ENCODE results near the gene SHISA9.

The SHISA9 gene

GRCh38 chr16:13146829-13147228 lies 245.4 kb downstream of the SHISA9 start:
- H3K36me3 ChIP-seq = no peaks in the 10 kb centered on the region
- H3K9ac ChIP-seq = no peak overlapping the region
- H3K4me3 ChIP-seq = no peak overlapping the region
- H3K4me2 ChIP-seq = no peak overlapping the region
- H4K20me1 ChIP-seq = no peaks in the 10 kb centered on the region
- TF ChIP-seq Cebpa-rat (IDR thresholded peaks at IDR 0.05) = no peak
- no peaks in the 10 kb centered on the region for H3K4me1 ChIP-seq
- no peaks in the 10 kb centered on the region for H3K27me3 ChIP-seq
- no peaks in the 10 kb centered on the region for H3K9me3 ChIP-seq
- no peak overlapping the region for H3K27ac ChIP-seq

- Histone ChIP-seq H3K4me2 (no peak overlapping the region), H3K36me3 (no peaks in the 10 kb centered on the region), H3K4me3 (no peak overlapping the region), H3K27ac (no peak overlapping the region), H3K9me3 (no peaks in the 10 kb centered on the region), H3K4me1 (no peaks in the 10 kb centered on the region), H4K20me1 (no peaks in the 10 kb centered on the region), H3K9ac (no peak overlapping the region), H3K27me3 (no peaks in the 10 kb centered on the region)
- TF ChIP-seq Cebpa-rat (IDR thresholded peaks at IDR 0.05) = no peak
Measured at GRCh38 chr16:13148294-13148693, 246.9 kb downstream of the SHISA9 start.

- TF ChIP-seq Cebpa-rat (IDR thresholded peaks at IDR 0.05) = no peak
Measured at GRCh38 chr16:13148836-13149235, 247.4 kb downstream of the SHISA9 start.

GRCh38 chr16:13150181-13150885 lies 248.9 kb downstream of the SHISA9 start:
- Histone ChIP-seq H3K9me3 (no peaks in the 10 kb centered on the region), H4K20me1 (no peaks in the 10 kb centered on the region), H3K9ac (no peak overlapping the region), H3K4me1 (no peaks in the 10 kb centered on the region), H3K4me3 (no peak overlapping the region), H3K36me3 (no peaks in the 10 kb centered on the region), H3K27me3 (no peaks in the 10 kb centered on the region), H3K27ac (no peak overlapping the region), H3K4me2 (no peak overlapping the region)
- TF ChIP-seq Cebpa-rat (IDR thresholded peaks at IDR 0.05) = no peak

More at GRCh38 chr16:13148836-13149235, 247.4 kb downstream of the SHISA9 start:
- Histone ChIP-seq H3K4me3 (no peak overlapping the region), H3K9ac (no peak overlapping the region), H3K4me2 (no peak overlapping the region), H3K9me3 (no peaks in the 10 kb centered on the region), H3K4me1 (no peaks in the 10 kb centered on the region), H3K27ac (no peak overlapping the region), H3K27me3 (no peaks in the 10 kb centered on the region), H4K20me1 (no peaks in the 10 kb centered on the region), H3K36me3 (no peaks in the 10 kb centered on the region)

- H3K9ac ChIP-seq = no peak overlapping the region
- no peak for TF ChIP-seq Cebpa-rat (IDR thresholded peaks at IDR 0.05)
- H3K27ac ChIP-seq = no peak overlapping the region
- H3K4me1 ChIP-seq = no peaks in the 10 kb centered on the region
- H3K27me3 ChIP-seq = no peaks in the 10 kb centered on the region
- no peak overlapping the region for H3K4me2 ChIP-seq
- no peaks in the 10 kb centered on the region for H3K36me3 ChIP-seq
- no peak overlapping the region for H3K4me3 ChIP-seq
- no peaks in the 10 kb centered on the region for H4K20me1 ChIP-seq
- H3K9me3 ChIP-seq = no peaks in the 10 kb centered on the region
Measured at GRCh38 chr16:13153696-13154095, 252.3 kb downstream of the SHISA9 start.

- Histone ChIP-seq H4K20me1 (no peaks in the 10 kb centered on the region), H3K4me2 (no peak overlapping the region), H3K9ac (no peak overlapping the region), H3K36me3 (no peaks in the 10 kb centered on the region), H3K9me3 (no peaks in the 10 kb centered on the region), H3K27ac (no peak overlapping the region), H3K4me3 (no peak overlapping the region), H3K4me1 (no peaks in the 10 kb centered on the region), H3K27me3 (no peaks in the 10 kb centered on the region)
- TF ChIP-seq Cebpa-rat (IDR thresholded peaks at IDR 0.05) = no peak
Measured at GRCh38 chr16:13154799-13155198, 253.4 kb downstream of the SHISA9 start.

- H4K20me1 ChIP-seq = no peaks in the 10 kb centered on the region
Measured at GRCh38 chr16:13155377-13155776, 254.0 kb downstream of the SHISA9 start.

GRCh38 chr16:13155780-13156179 lies 254.4 kb downstream of the SHISA9 start:
- Histone ChIP-seq H3K4me2 (no peak overlapping the region), H3K27me3 (no peaks in the 10 kb centered on the region), H3K27ac (no peak overlapping the region), H3K9me3 (no peaks in the 10 kb centered on the region), H3K4me3 (no peak overlapping the region), H4K20me1 (no peaks in the 10 kb centered on the region), H3K9ac (no peak overlapping the region), H3K36me3 (no peaks in the 10 kb centered on the region), H3K4me1 (no peaks in the 10 kb centered on the region)
- no peak for TF ChIP-seq Cebpa-rat (IDR thresholded peaks at IDR 0.05)

More at GRCh38 chr16:13155377-13155776, 254.0 kb downstream of the SHISA9 start:
- Histone ChIP-seq H3K27ac (no peak overlapping the region), H3K4me2 (no peak overlapping the region), H3K9ac (no peak overlapping the region), H3K36me3 (no peaks in the 10 kb centered on the region), H3K9me3 (no peaks in the 10 kb centered on the region), H3K27me3 (no peaks in the 10 kb centered on the region), H3K4me3 (no peak overlapping the region), H3K4me1 (no peaks in the 10 kb centered on the region)
- no peak for TF ChIP-seq Cebpa-rat (IDR thresholded peaks at IDR 0.05)

GRCh38 chr16:13157082-13157481 lies 255.7 kb downstream of the SHISA9 start:
- H3K36me3 ChIP-seq = no peaks in the 10 kb centered on the region
- no peak overlapping the region for H3K9ac ChIP-seq
- no peaks in the 10 kb centered on the region for H3K4me1 ChIP-seq
- H3K4me3 ChIP-seq = no peak overlapping the region
- TF ChIP-seq Cebpa-rat (IDR thresholded peaks at IDR 0.05) = no peak
- H3K4me2 ChIP-seq = no peak overlapping the region
- H3K27ac ChIP-seq = no peak overlapping the region
- no peaks in the 10 kb centered on the region for H3K9me3 ChIP-seq
- no peaks in the 10 kb centered on the region for H4K20me1 ChIP-seq
- H3K27me3 ChIP-seq = no peaks in the 10 kb centered on the region

- no peaks in the 10 kb centered on the region for H3K36me3 ChIP-seq
- no peak for TF ChIP-seq Cebpa-rat (IDR thresholded peaks at IDR 0.05)
- H4K20me1 ChIP-seq = no peaks in the 10 kb centered on the region
- H3K4me1 ChIP-seq = no peaks in the 10 kb centered on the region
- no peak overlapping the region for H3K4me2 ChIP-seq
- no peaks in the 10 kb centered on the region for H3K9me3 ChIP-seq
- no peak overlapping the region for H3K4me3 ChIP-seq
- no peak overlapping the region for H3K9ac ChIP-seq
- H3K27ac ChIP-seq = no peak overlapping the region
- no peaks in the 10 kb centered on the region for H3K27me3 ChIP-seq
Measured at GRCh38 chr16:13158427-13158826, 257.0 kb downstream of the SHISA9 start.

- no peak for TF ChIP-seq Cebpa-rat (IDR thresholded peaks at IDR 0.05)
- Histone ChIP-seq H3K9me3 (no peaks in the 10 kb centered on the region), H4K20me1 (no peaks in the 10 kb centered on the region), H3K36me3 (no peaks in the 10 kb centered on the region), H3K27me3 (no peaks in the 10 kb centered on the region), H3K27ac (no peak overlapping the region), H3K4me3 (no peak overlapping the region), H3K4me1 (no peaks in the 10 kb centered on the region), H3K9ac (no peak overlapping the region), H3K4me2 (no peak overlapping the region)
Measured at GRCh38 chr16:13165024-13165423, 263.6 kb downstream of the SHISA9 start.
